ENCODE data around the gene PARP9.
A peak's percentile ranks its signal among the peaks of the same experiment; 100 is the strongest.
"Not testable (repeated sequence)": the region's sequence is repeated elsewhere in the genome, so short reads cannot be mapped to it uniquely, and the experiment has no call there.

The PARP9 gene

DNA sequence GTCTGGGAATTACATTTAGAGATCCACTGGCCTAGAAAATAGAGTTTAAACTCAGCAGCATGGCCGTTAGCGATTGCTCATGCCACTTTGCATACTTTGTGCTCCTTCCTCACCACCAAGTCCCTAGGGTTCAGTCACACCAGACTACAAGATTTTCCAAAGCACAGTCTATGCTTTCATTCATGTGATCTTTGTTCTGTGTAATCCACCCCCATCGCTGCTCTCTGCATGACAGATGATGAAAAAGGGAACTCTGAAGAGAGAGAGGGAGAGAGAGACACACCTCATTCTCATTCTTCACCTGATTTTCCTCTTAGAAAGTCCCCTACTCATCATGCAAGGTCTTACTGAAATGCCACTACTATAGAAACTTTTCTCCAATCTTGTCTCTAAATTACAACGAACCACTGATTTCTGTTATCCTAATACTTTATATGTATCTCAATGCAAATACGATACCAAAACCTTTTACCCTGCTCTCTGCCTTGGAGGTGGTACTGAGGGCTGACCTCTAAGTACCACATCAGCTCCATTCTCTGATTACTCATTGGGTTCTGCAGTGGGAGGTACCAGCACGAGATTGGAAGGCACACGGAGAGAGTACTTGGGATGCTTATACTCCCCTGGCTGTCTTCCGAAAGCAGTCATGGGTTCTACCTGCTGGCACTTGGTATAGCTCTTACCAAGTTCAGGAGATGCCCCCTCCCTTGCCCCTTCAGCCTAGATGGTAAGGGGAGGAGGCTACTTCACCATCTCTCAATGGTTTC lies 12.3 kb upstream of the PARP9 start:
- Histone ChIP-seq H3K4me3 (ENCODE audit: low read depth in 1 of 2, low read length in 1 of 2) (no peak overlapping the region), H3K4me1 (ENCODE audit: control insufficient read depth in 1 of 2, insufficient read depth in 1 of 2, low read depth in 1 of 2, low read length in 1 of 2) (peaks cover 7 to 11% of the 10 kb centered on the region in 2 experiments), H3K27me3 (peaks cover 29% of the 10 kb centered on the region), H3K36me3 (peaks cover 40% of the 10 kb centered on the region), H3K27ac (no peak overlapping the region), H3K9me3 (no peaks in the 10 kb centered on the region)
- TF ChIP-seq, protein P1, sequence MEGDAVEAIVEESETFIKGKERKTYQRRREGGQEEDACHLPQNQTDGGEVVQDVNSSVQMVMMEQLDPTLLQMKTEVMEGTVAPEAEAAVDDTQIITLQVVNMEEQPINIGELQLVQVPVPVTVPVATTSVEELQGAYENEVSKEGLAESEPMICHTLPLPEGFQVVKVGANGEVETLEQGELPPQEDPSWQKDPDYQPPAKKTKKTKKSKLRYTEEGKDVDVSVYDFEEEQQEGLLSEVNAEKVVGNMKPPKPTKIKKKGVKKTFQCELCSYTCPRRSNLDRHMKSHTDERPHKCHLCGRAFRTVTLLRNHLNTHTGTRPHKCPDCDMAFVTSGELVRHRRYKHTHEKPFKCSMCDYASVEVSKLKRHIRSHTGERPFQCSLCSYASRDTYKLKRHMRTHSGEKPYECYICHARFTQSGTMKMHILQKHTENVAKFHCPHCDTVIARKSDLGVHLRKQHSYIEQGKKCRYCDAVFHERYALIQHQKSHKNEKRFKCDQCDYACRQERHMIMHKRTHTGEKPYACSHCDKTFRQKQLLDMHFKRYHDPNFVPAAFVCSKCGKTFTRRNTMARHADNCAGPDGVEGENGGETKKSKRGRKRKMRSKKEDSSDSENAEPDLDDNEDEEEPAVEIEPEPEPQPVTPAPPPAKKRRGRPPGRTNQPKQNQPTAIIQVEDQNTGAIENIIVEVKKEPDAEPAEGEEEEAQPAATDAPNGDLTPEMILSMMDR (IDR thresholded peaks at IDR 0.05): no peak

DNA sequence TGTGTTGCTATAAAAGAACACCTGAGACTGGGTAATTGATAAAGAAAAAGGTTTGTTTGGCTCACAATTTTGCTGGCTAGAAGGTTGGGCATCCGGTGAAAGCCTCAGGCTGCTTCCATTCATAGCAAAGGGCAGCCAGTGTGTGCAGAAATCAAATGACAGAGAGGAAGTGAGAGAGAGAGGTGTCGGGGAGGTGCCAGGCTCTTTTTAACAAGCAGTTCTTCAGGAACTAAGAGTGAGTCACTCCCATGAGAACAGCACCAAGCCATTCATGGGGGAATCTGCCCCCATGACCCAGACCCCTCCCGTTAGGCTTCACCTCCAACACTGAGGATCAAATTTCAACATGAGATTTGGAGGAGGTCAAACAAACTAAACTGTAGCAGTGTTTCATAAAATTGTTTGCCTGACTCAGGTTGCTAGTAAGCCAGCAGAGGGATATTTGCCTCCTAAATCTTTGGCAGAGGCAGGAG lies 8.9 kb upstream of the PARP9 start:
- no peak overlapping the region for H3K27ac ChIP-seq
- no peak overlapping the region for H3K4me3 ChIP-seq (ENCODE audit: low read depth in 1 of 2, low read length in 1 of 2)
- TF ChIP-seq, protein P1 (IDR thresholded peaks at IDR 0.05): no peak
- H3K4me1 ChIP-seq (ENCODE audit: control insufficient read depth in 1 of 2, insufficient read depth in 1 of 2, low read depth in 1 of 2, low read length in 1 of 2): peaks cover 7 to 17% of the 10 kb centered on the region in 2 experiments
- H3K9me3 ChIP-seq: no peaks in the 10 kb centered on the region
- peaks cover 19% of the 10 kb centered on the region for H3K27me3 ChIP-seq
- H3K36me3 ChIP-seq: peaks cover 74% of the 10 kb centered on the region

DNA sequence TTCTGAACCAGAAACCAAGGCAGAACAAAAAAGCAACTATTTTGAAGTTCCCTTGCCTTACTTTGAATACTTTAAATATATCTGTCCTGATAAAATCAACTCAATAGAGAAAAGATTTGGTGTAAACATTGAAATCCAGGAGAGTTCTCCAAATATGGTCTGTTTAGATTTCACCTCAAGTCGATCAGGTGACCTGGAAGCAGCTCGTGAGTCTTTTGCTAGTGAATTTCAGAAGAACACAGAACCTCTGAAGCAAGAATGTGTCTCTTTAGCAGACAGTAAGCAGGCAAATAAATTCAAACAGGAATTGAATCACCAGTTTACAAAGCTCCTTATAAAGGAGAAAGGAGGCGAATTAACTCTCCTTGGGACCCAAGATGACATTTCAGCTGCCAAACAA lies 4.7 kb upstream of the PARP9 start:
- H3K36me3 ChIP-seq: peaks cover 83% of the 10 kb centered on the region
- peaks cover 15 to 18% of the 10 kb centered on the region in 2 experiments for H3K4me1 ChIP-seq (ENCODE audit: control insufficient read depth in 1 of 2, insufficient read depth in 1 of 2, low read depth in 1 of 2, low read length in 1 of 2)
- TF ChIP-seq, protein P1 (IDR thresholded peaks at IDR 0.05): no peak
- no peak overlapping the region for H3K4me3 ChIP-seq (ENCODE audit: low read depth in 1 of 2, low read length in 1 of 2)
- H3K27ac ChIP-seq: peak overlapping the region; percentile 52
- no peaks in the 10 kb centered on the region for H3K9me3 ChIP-seq
- H3K27me3 ChIP-seq: no peaks in the 10 kb centered on the region

DNA sequence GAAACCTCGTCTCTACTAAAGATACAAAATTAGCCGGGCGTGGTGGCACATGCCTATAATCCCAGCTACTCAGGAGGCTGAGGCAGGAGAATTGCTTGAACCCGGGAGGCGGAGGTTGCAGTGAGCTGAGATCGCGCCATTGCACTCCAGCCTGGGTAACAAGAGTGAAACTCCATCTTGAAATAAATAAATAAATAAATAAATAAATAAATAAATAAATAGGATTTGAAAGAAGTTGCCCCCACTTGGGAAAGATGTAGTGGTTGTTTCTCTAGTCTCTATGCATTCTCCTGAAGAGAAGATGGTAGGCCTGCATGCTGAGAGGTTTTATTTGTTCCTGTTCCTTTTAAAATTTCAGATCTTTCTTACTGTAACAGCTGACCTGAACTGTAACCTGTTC lies 4.0 kb upstream of the PARP9 start:
- Histone ChIP-seq H3K27ac (peak overlapping the region; percentile 52), H3K36me3 (peaks cover 77% of the 10 kb centered on the region), H3K4me1 (ENCODE audit: control insufficient read depth in 1 of 2, insufficient read depth in 1 of 2, low read depth in 1 of 2, low read length in 1 of 2) (peaks cover 22 to 23% of the 10 kb centered on the region in 2 experiments)
- not testable (repeated sequence) for H3K27me3 ChIP-seq; H3K4me3 ChIP-seq (ENCODE audit: low read depth in 1 of 2, low read length in 1 of 2); H3K9me3 ChIP-seq

DNA sequence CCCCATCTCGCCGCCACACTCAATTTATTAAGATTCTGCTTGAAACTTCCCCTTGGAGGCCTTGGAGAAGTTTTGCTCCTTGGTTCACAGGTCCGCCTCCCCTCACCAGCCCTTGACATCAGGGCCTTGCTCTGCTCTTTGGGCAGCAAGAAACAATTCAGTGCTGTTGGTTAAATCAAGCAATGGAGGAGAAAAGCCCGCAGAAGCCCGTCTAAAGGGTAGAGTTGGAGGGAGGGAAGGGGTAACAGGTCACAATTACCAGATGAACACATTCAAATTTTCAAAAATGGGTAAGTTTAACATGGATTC lies 429 bp downstream of the PARP9 start:
- Histone ChIP-seq H3K4me3 (ENCODE audit: low read depth in 1 of 2, low read length in 1 of 2) (peak overlapping the region; percentile 92 to 93), H3K27ac (peak overlapping the region; percentile 92), H3K9me3 (no peaks in the 10 kb centered on the region), H3K27me3 (no peaks in the 10 kb centered on the region), H3K4me1 (ENCODE audit: control insufficient read depth in 1 of 2, insufficient read depth in 1 of 2, low read depth in 1 of 2, low read length in 1 of 2) (peaks cover 22 to 28% of the 10 kb centered on the region in 2 experiments), H3K36me3 (peaks cover 46% of the 10 kb centered on the region)
- TF ChIP-seq, protein P1 (IDR thresholded peaks at IDR 0.05): no peak

DNA sequence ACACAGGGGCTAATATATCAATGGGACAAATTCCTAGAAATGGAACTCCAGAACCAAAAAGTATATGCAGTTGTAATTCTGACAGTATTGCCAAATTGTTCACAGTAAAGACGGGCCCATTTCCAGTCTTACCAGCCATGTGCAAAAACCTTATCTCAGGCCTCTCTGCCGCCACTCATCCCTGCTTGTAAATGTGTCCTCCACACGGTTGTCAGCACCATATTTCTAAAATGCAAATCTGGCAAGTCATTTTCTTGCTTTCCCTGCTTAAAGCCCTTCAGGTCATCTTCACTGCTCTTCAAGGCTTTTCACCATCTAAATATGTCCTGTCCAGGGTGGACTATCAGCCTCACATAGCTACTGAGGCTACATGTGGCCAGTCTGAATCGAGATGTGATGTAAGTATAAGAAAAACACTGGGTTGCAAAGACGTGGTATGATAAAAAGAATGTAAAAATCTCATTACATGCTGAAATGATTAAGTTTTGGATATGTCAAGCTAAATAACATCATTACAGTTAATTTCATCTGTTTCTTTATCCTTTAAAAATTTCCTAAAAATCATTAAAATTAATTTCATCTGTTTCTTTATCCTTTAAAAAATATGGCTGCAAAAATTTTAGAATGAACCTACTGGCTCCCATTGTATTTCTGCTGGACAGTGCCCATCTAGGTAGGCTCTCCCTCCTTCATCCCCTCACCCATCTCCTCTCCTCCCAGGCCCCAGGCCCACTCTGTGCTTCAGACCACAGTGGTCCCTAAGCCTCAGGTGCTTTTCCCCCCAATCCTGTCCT lies 980 bp downstream of the PARP9 start:
- H3K27ac ChIP-seq: peak overlapping the region; percentile 92
- H3K9me3 ChIP-seq: no peaks in the 10 kb centered on the region
- peaks cover 22 to 28% of the 10 kb centered on the region in 2 experiments for H3K4me1 ChIP-seq (ENCODE audit: control insufficient read depth in 1 of 2, insufficient read depth in 1 of 2, low read depth in 1 of 2, low read length in 1 of 2)
- TF ChIP-seq, protein P1 (IDR thresholded peaks at IDR 0.05): no peak
- peak overlapping the region; percentile 92 to 93 for H3K4me3 ChIP-seq (ENCODE audit: low read depth in 1 of 2, low read length in 1 of 2)
- H3K36me3 ChIP-seq: peaks cover 46% of the 10 kb centered on the region
- H3K27me3 ChIP-seq: no peaks in the 10 kb centered on the region

Measured in neutrophil (primary cell).